ENCODE data around the gene SIGLEC9.

DNA sequence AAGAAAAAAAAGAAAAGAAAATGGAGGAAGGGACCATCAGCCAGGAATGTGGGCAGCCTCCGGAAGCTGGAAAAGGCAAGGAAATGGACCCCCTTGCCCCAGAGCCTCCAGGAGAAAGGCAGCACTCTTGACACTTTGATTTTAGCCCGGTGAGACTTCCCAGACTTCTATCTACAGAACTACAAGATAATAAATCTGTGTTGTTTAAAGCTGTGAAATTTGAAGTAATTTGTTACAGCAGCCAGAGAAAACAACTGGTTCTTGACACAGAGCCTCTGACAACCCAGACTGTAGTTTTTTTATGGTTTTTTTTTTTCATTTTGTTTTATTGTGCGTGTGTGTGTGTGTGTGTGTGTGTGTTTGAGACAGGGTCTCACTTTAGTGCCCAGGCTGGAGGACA lies 24.1 kb upstream of the SIGLEC9 start:
- TF ChIP-seq POLR2AphosphoS5 (IDR thresholded peaks at IDR 0.05; ENCODE audit: low read depth, low read length) (no peak), POLR2A (IDR thresholded peaks at IDR 0.05; ENCODE audit: low read depth, low read length) (no peak)

Data from GM12892 (cell line).